B cell (primary cell): Measurements from ENCODE around the gene BRD9. TPM values are rescaled to one million over a fixed set of nuclear protein-coding genes. Genes with fewer than 3 reads are reported as not detected.

Experiments used
- ATAC-seq: fragments of 200-7000 bp; cut with Tn5 transposase; one replicate; pipeline ENCODE4 v1.10.0; 2021; ENCODE audit warnings: low read depth, mild to moderate bottlenecking, moderate number of reproducible peaks, moderate library complexity
- CTCF ChIA-PET: fragments of 350-600 bp; sonication (Branson Sonifier 250); formaldehyde crosslinking; loops from one replicate; lab custom pipeline; 2021; ENCODE audit warnings: antibody characterized with exemption, inconsistent platforms; lab: Charles Lee
- POLR2A ChIA-PET: fragments of 350-600 bp; sonication (Branson Sonifier 250); formaldehyde crosslinking; loops from one replicate; lab custom pipeline; 2021; ENCODE audit warnings: antibody characterized with exemption; lab: Charles Lee
- DNase-seq: peaks from one replicate; pipeline ENCODE4 v3.0.0; 2013
- H2AFZ ChIP-seq: 2 replicates; pipeline ENCODE4 v1.6.1; 2012; ENCODE audit warnings: mild to moderate bottlenecking, low read depth, low read length; ENCODE audit not compliant: insufficient read depth, poor library complexity, severe bottlenecking
- H3K27ac ChIP-seq, 2 donors: 1 replicate in 1 of 2; 2 replicates in 1 of 2; pipeline ENCODE4 v1.5.1; 2012 to 2013; ENCODE audit warnings: low read length in 2 of 2, mild to moderate bottlenecking in 2 of 2, moderate library complexity in 1 of 2
- H3K27me3 ChIP-seq, 4 experiments: fragments of 200-600 bp in 1 of 4; sonication (generic) in 1 of 4; replicated peaks in 1 of 4; 1 replicate in 2 of 4; 2 replicates in 2 of 4; pipeline versions ENCODE4 v1.6.1 to v1.7.0; 2013 to 2016; ENCODE audit warnings: low read length in 3 of 4, mild to moderate bottlenecking in 2 of 4, mixed read lengths in 1 of 4, moderate library complexity in 1 of 4; ENCODE audit not compliant: insufficient read depth in 4 of 4, control insufficient read depth in 3 of 4; ENCODE audit errors: control extremely low read depth in 1 of 4
- H3K36me3 ChIP-seq, 2 experiments: replicated peaks in 1 of 2; 1 replicate in 1 of 2; 2 replicates in 1 of 2; pipeline versions ENCODE4 v1.6.1 to v1.7.1; 2013; ENCODE audit warnings: low read length in 1 of 2; ENCODE audit not compliant: insufficient read depth in 2 of 2, control insufficient read depth in 1 of 2; ENCODE audit errors: control extremely low read depth in 1 of 2, extremely low read depth in 1 of 2
- H3K4me1 ChIP-seq, 2 donors: fragments of 200-600 bp in 1 of 2; sonication (generic) in 1 of 2; 1 replicate in 1 of 2; 2 replicates in 1 of 2; pipeline versions ENCODE4 v1.5.1 to v1.6.1; 2013 to 2017; ENCODE audit warnings: low read length in 2 of 2; ENCODE audit not compliant: control insufficient read depth in 2 of 2, insufficient read depth in 2 of 2
- H3K4me2 ChIP-seq: replicated peaks from 2 replicates; pipeline ENCODE3; 2012; ENCODE audit warnings: mild to moderate bottlenecking, low read depth, low read length; ENCODE audit not compliant: poor library complexity, severe bottlenecking
- H3K4me3 ChIP-seq, 5 experiments: fragments of 200-600 bp in 1 of 5; sonication (generic) in 1 of 5; 1 replicate in 3 of 5; 2 replicates in 2 of 5; pipeline versions ENCODE4 v1.5.1 to v1.7.0; 2011 to 2016; ENCODE audit warnings: low read length in 4 of 5, mild to moderate bottlenecking in 4 of 5, low read depth in 2 of 5, control low read depth in 1 of 5, moderate library complexity in 1 of 5; ENCODE audit not compliant: insufficient read depth in 1 of 5; ENCODE audit errors: control extremely low read depth in 1 of 5, extremely low read depth in 1 of 5
- H3K79me2 ChIP-seq: fragments of 200-600 bp; sonication (generic); one replicate; pipeline ENCODE4 v1.6.0; 2016; ENCODE audit warnings: low read length; ENCODE audit not compliant: control insufficient read depth, insufficient read depth
- H3K9ac ChIP-seq: fragments of 200-600 bp; sonication (generic); 2 replicates; pipeline ENCODE4 v1.6.1; 2017; ENCODE audit warnings: mild to moderate bottlenecking, low read length, moderate library complexity
- H3K9me3 ChIP-seq, 3 donors: one replicate each; pipeline versions ENCODE4 v1.6.1 to v1.7.1; 2013; ENCODE audit warnings: low read length in 2 of 3; ENCODE audit not compliant: control insufficient read depth in 2 of 3, insufficient read depth in 1 of 3; ENCODE audit errors: control extremely low read depth in 1 of 3
- H4K20me1 ChIP-seq: 2 replicates; pipeline ENCODE4 v1.6.0; 2012; ENCODE audit warnings: mild to moderate bottlenecking, low read length; ENCODE audit not compliant: insufficient read depth, control insufficient read depth, poor library complexity, severe bottlenecking
- H3K27ac Mint-ChIP-seq: one replicate; pipeline ENCODE4 v1.8.0; 2021; ENCODE audit warnings: mixed read lengths
- H3K27me3 Mint-ChIP-seq: one replicate; pipeline ENCODE4 v1.8.0; 2021; ENCODE audit warnings: mixed read lengths
- H3K4me1 Mint-ChIP-seq: one replicate; pipeline ENCODE4 v1.8.0; 2021; ENCODE audit warnings: mixed read lengths
- H3K4me3 Mint-ChIP-seq: one replicate; pipeline ENCODE4 v1.8.0; 2021; ENCODE audit warnings: mixed read lengths
- H3K9me3 Mint-ChIP-seq: one replicate; pipeline ENCODE4 v1.8.0; 2022; ENCODE audit warnings: mixed read lengths; ENCODE audit not compliant: insufficient read depth
- EZH2 ChIP-seq: IDR thresholded peaks from 2 replicates; pipeline ENCODE4 v1.6.1; 2012; ENCODE audit warnings: borderline replicate concordance, low read depth, mild to moderate bottlenecking, moderate library complexity, low read length; ENCODE audit not compliant: insufficient read depth, poor library complexity, severe bottlenecking
- WGBS: methylation state at CpG from one replicate; pipeline ENCODE4 v1.1.5; 2013; ENCODE audit warnings: missing lambda C conversion rate; ENCODE audit not compliant: insufficient coverage; 5-methylcytosine and 5-hydroxymethylcytosine counted together
- intact Hi-C: fragments of 100-400 bp; cut with micrococcal nuclease; formaldehyde crosslinking; loops from one replicate; pipeline ENCODE4 v1.10.0; 2022
- polyA plus RNA-seq: library from polyadenylated mRNA; depleted of rRNA; stranded (reverse); fragments of >200 nt; gene quantifications from 2 replicates; pipeline ENCODE4 v1.2.3, GENCODE V29; 2012
- total RNA-seq, 2 donors: library from RNA; stranded (reverse); fragments of 120-200 nt in 1 of 2; gene quantifications; 1 replicate in 1 of 2; 2 replicates in 1 of 2; pipeline versions ENCODE4 v1.2.3 to v1.2.4, GENCODE V29; 2013 to 2022
- TF ChIP-seq, protein P1 (sequence below): fragments of 200-600 bp; IDR thresholded peaks from one replicate; pipeline ENCODE4 v1.8.0; 2022; ENCODE audit warnings: antibody characterized with exemption, mild to moderate bottlenecking

BRD9 gene
- total and polyA plus RNA-seq, 2 donors (not counting 1 experiment from before 2014, with no cell fraction given) = 28.3 to 68.6 TPM

DNA sequence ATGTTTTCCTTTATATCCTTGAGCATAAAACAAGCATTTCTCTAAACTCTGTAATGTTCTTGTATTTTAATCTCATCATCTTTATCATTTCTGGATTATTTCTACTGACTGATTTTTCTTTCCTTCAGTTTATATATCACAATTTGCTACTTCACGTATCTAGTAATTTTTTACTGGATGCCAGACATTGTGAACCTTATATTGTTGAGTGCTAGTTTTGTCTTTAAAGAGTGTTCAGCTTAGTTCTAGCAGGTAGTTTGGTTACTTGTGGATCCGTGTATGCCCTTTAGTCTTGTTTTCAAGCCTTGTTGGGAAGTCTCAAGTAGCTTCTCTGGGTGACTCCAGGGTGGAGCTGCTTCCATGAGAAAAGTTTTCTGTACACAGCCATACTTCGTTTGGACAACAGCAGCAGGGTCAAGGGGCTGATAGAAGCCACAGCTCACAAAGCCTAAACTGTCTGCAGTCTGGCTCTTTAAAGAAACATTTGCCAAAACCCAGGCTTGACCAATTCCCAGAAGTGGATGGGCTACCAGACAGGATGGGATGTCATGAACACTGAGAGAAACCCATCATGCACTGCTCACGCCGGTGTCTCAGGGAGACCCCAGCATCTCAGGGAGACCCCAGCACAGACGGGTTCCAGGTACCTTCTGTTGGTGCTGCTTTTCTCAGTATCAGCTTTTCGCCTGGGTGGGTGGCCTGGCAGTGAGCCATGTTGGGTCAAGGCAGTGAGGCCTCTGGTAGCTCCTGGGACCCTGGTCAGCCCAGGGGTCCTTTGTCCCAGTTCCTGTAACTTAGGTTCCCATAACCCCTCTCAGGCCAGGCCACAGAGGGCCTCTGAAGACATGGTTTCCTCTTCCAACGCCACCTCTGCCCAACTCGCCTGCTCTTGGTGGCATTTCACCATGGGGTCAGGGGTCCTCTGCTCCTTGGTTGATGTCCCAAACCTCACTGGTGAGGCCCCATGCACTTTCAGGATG is 29.1 kb upstream of the BRD9 start:
- WGBS = 95% methylated on average over 8 of the region's 9 CpGs
- POLR2A ChIA-PET = no interaction called here
- Mint-ChIP-seq H3K4me1 (peaks cover 3% of the 10 kb centered on the region), H3K27me3 (peaks cover 18% of the 10 kb centered on the region), H3K27ac (no peak overlapping the region), H3K9me3 (no peaks in the 10 kb centered on the region), H3K4me3 (no peak overlapping the region)
- intact Hi-C loops = loop anchor here (2.0 kb wide), 1 partner anchor 213 kb away; no protein-coding TSS in a partner anchor
- ATAC-seq (no peak), DNase-seq (no peak)
- Histone ChIP-seq H3K4me1 (peaks cover 5 to 8% of the 10 kb centered on the region in 2 donors), H3K79me2 (no peaks in the 10 kb centered on the region), H2AFZ (no peak overlapping the region), H3K4me3 (no peak overlapping the region), H3K9me3 (peaks cover 0 to 7% (median 0%) of the 10 kb centered on the region in 3 donors), H3K4me2 (no peak overlapping the region), H4K20me1 (no peaks in the 10 kb centered on the region), H3K27ac (no peak overlapping the region), H3K9ac (no peak overlapping the region), H3K27me3 (peaks cover 0 to 9% (median 7%) of the 10 kb centered on the region in 4 experiments), H3K36me3 (no peaks in the 10 kb centered on the region)
- TF ChIP-seq, protein P1, sequence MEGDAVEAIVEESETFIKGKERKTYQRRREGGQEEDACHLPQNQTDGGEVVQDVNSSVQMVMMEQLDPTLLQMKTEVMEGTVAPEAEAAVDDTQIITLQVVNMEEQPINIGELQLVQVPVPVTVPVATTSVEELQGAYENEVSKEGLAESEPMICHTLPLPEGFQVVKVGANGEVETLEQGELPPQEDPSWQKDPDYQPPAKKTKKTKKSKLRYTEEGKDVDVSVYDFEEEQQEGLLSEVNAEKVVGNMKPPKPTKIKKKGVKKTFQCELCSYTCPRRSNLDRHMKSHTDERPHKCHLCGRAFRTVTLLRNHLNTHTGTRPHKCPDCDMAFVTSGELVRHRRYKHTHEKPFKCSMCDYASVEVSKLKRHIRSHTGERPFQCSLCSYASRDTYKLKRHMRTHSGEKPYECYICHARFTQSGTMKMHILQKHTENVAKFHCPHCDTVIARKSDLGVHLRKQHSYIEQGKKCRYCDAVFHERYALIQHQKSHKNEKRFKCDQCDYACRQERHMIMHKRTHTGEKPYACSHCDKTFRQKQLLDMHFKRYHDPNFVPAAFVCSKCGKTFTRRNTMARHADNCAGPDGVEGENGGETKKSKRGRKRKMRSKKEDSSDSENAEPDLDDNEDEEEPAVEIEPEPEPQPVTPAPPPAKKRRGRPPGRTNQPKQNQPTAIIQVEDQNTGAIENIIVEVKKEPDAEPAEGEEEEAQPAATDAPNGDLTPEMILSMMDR = no peak
- no peak for TF ChIP-seq EZH2
- CTCF ChIA-PET = interaction anchor here (0.9 to 1.2 kb wide), 3 partner anchors 211 to 251 kb away, joined by 3 to 5 read pairs (median 4); no protein-coding TSS in a partner anchor
